ENCODE results near the gene ASIC3. TPM values are rescaled to one million over a fixed set of nuclear protein-coding genes. Genes with fewer than 3 reads are reported as not detected.

The ASIC3 gene
- total and polyA plus RNA-seq, 2 experiments from 2014 or later: 0.26 to 1.1 TPM

DNA sequence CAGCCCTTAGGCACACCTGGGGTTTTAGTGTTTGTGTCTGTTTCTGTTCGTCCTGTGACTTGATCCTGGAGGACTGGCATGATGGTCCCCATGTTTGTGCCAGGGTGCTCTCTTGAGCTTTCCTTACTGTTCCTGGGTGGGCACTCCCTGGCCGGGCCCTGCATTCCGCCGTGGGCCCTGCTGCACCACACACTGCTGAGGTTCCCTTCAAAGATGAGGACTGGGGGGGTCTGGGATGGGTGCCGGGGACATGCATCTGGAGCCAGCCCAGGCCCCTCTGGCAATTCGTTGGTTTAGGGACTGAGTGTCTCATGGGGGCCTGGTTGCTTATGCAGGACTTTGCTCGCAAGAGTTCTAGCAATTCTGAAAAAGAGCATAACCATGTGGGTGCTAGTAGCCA lies 42.7 kb downstream of the ASIC3 start:
- no peaks in the 10 kb centered on the region for H3K9me3 ChIP-seq (ENCODE audit: low read depth)
- no peak overlapping the region for H2AFZ ChIP-seq
- peaks cover 23% of the 10 kb centered on the region for H3K4me1 ChIP-seq (ENCODE audit: insufficient read depth)
- H3K27ac ChIP-seq: no peak overlapping the region
- 79 to 94% methylated on average over 7 of the region's 7 CpGs for WGBS, 2 experiments (ENCODE audit: low coverage in 1 of 2, low lambda C conversion rate in 2 of 2, missing lambda C conversion rate in 2 of 2)
- no peak overlapping the region for H3K4me2 ChIP-seq (ENCODE audit: unreplicated experiment)
- H3K4me3 ChIP-seq: no peak overlapping the region
- H3K27me3 ChIP-seq (replicated peaks; ENCODE audit: insufficient read depth): no peaks in the 10 kb centered on the region
- no peaks in the 10 kb centered on the region for H3K36me3 ChIP-seq (ENCODE audit: low read depth)
- H3K9ac ChIP-seq: no peak overlapping the region
- in situ Hi-C loops (cut with MboI): no loop called here
- peaks cover 7% of the 10 kb centered on the region for H4K20me1 ChIP-seq (ENCODE audit: insufficient read depth)
- H3K9me2 ChIP-seq (ENCODE audit: insufficient read depth): no peaks in the 10 kb centered on the region
- peaks cover 91% of the 10 kb centered on the region for H3K79me2 ChIP-seq (ENCODE audit: insufficient read depth)
- peaks cover 39% of the 10 kb centered on the region for H3F3A ChIP-seq (ENCODE audit: insufficient read depth)
- TF ChIP-seq EZH2phosphoT487 (IDR thresholded peaks at IDR 0.05; ENCODE audit: insufficient read depth, low read depth) (no peak), EZH2 (IDR thresholded peaks at IDR 0.05; ENCODE audit: insufficient read depth, poor library complexity, severe bottlenecking) (no peak)
- no peak for DNase-seq

GRCh38 chr7:151091431-151091830 lies 43.1 kb downstream of the ASIC3 start:
- Histone ChIP-seq H4K20me1 (ENCODE audit: insufficient read depth) (peaks cover 8% of the 10 kb centered on the region), H3K4me3 (no peak overlapping the region), H3K4me2 (ENCODE audit: unreplicated experiment) (no peak overlapping the region), H3K36me3 (ENCODE audit: low read depth) (no peaks in the 10 kb centered on the region), H3K9me2 (ENCODE audit: insufficient read depth) (no peaks in the 10 kb centered on the region), H3F3A (ENCODE audit: insufficient read depth) (peaks cover 40% of the 10 kb centered on the region), H3K27me3 (replicated peaks; ENCODE audit: insufficient read depth) (no peaks in the 10 kb centered on the region), H3K27ac (no peak overlapping the region), H2AFZ (no peak overlapping the region), H3K9ac (no peak overlapping the region), H3K9me3 (ENCODE audit: low read depth) (no peaks in the 10 kb centered on the region), H3K79me2 (ENCODE audit: insufficient read depth) (peaks cover 95% of the 10 kb centered on the region), H3K4me1 (ENCODE audit: insufficient read depth) (peaks cover 23% of the 10 kb centered on the region)
- WGBS, 2 experiments (ENCODE audit: low coverage in 1 of 2, low lambda C conversion rate in 2 of 2, missing lambda C conversion rate in 2 of 2): 57 to 61% methylated on average over 6 of the region's 6 CpGs
- DNase-seq: peak; percentile 42
- TF ChIP-seq EZH2phosphoT487 (IDR thresholded peaks at IDR 0.05; ENCODE audit: insufficient read depth, low read depth): no peak
- TF ChIP-seq EZH2 (IDR thresholded peaks at IDR 0.05; ENCODE audit: insufficient read depth, poor library complexity, severe bottlenecking): no peak
- in situ Hi-C loops (cut with MboI): no loop called here

- Histone ChIP-seq H3F3A (ENCODE audit: insufficient read depth) (peaks cover 40% of the 10 kb centered on the region), H3K27ac (no peak overlapping the region), H3K4me2 (ENCODE audit: unreplicated experiment) (no peak overlapping the region), H3K4me3 (no peak overlapping the region), H3K9ac (no peak overlapping the region), H3K9me3 (ENCODE audit: low read depth) (no peaks in the 10 kb centered on the region), H4K20me1 (ENCODE audit: insufficient read depth) (peaks cover 8% of the 10 kb centered on the region), H3K4me1 (ENCODE audit: insufficient read depth) (peaks cover 23% of the 10 kb centered on the region), H2AFZ (no peak overlapping the region), H3K79me2 (ENCODE audit: insufficient read depth) (peaks cover 99% of the 10 kb centered on the region), H3K9me2 (ENCODE audit: insufficient read depth) (no peaks in the 10 kb centered on the region), H3K27me3 (replicated peaks; ENCODE audit: insufficient read depth) (no peaks in the 10 kb centered on the region), H3K36me3 (ENCODE audit: low read depth) (no peaks in the 10 kb centered on the region)
- 94 to 95% methylated on average over 14 of the region's 14 CpGs for WGBS, 2 experiments (ENCODE audit: low coverage in 1 of 2, low lambda C conversion rate in 2 of 2, missing lambda C conversion rate in 2 of 2)
- DNase-seq: no peak
- TF ChIP-seq EZH2 (IDR thresholded peaks at IDR 0.05; ENCODE audit: insufficient read depth, poor library complexity, severe bottlenecking): no peak
- TF ChIP-seq EZH2phosphoT487 (IDR thresholded peaks at IDR 0.05; ENCODE audit: insufficient read depth, low read depth): no peak
- in situ Hi-C loops (cut with MboI): no loop called here
These were observed 43.7 kb downstream of the ASIC3 start for GRCh38 chr7:151091988-151092387.

GRCh38 chr7:151093748-151094147 lies 45.4 kb downstream of the ASIC3 start:
- H3K79me2 ChIP-seq (ENCODE audit: insufficient read depth): peaks cover 100% of the 10 kb centered on the region
- no peak overlapping the region for H3K27ac ChIP-seq
- H3K4me2 ChIP-seq (ENCODE audit: unreplicated experiment): no peak overlapping the region
- peaks cover 31% of the 10 kb centered on the region for H3F3A ChIP-seq (ENCODE audit: insufficient read depth)
- no peak for TF ChIP-seq EZH2 (IDR thresholded peaks at IDR 0.05; ENCODE audit: insufficient read depth, poor library complexity, severe bottlenecking)
- TF ChIP-seq EZH2phosphoT487 (IDR thresholded peaks at IDR 0.05; ENCODE audit: insufficient read depth, low read depth): no peak
- no peaks in the 10 kb centered on the region for H3K27me3 ChIP-seq (replicated peaks; ENCODE audit: insufficient read depth)
- H3K4me1 ChIP-seq (ENCODE audit: insufficient read depth): peaks cover 12% of the 10 kb centered on the region
- H3K4me3 ChIP-seq: no peak overlapping the region
- no peaks in the 10 kb centered on the region for H3K9me2 ChIP-seq (ENCODE audit: insufficient read depth)
- DNase-seq: no peak
- H3K9ac ChIP-seq: no peak overlapping the region
- peaks cover 11% of the 10 kb centered on the region for H4K20me1 ChIP-seq (ENCODE audit: insufficient read depth)
- no peaks in the 10 kb centered on the region for H3K36me3 ChIP-seq (ENCODE audit: low read depth)
- in situ Hi-C loops (cut with MboI): no loop called here
- H2AFZ ChIP-seq: no peak overlapping the region
- WGBS, 2 experiments (ENCODE audit: low coverage in 1 of 2, low lambda C conversion rate in 2 of 2, missing lambda C conversion rate in 2 of 2): 85 to 88% methylated on average over 6 of the region's 6 CpGs
- no peaks in the 10 kb centered on the region for H3K9me3 ChIP-seq (ENCODE audit: low read depth)

- H3K4me1 ChIP-seq (ENCODE audit: insufficient read depth): peaks cover 3% of the 10 kb centered on the region
- DNase-seq: peak; percentile 68
- H3K27ac ChIP-seq: peak overlapping the region; percentile 57
- peaks cover 22% of the 10 kb centered on the region for H3F3A ChIP-seq (ENCODE audit: insufficient read depth)
- H3K36me3 ChIP-seq (ENCODE audit: low read depth): no peaks in the 10 kb centered on the region
- no peak overlapping the region for H3K4me2 ChIP-seq (ENCODE audit: unreplicated experiment)
- H3K9me3 ChIP-seq (ENCODE audit: low read depth): no peaks in the 10 kb centered on the region
- no peaks in the 10 kb centered on the region for H3K9me2 ChIP-seq (ENCODE audit: insufficient read depth)
- no peak overlapping the region for H2AFZ ChIP-seq
- H3K4me3 ChIP-seq: no peak overlapping the region
- no peak overlapping the region for H3K9ac ChIP-seq
- peaks cover 15% of the 10 kb centered on the region for H4K20me1 ChIP-seq (ENCODE audit: insufficient read depth)
- no peaks in the 10 kb centered on the region for H3K27me3 ChIP-seq (replicated peaks; ENCODE audit: insufficient read depth)
- no peak for TF ChIP-seq EZH2 (IDR thresholded peaks at IDR 0.05; ENCODE audit: insufficient read depth, poor library complexity, severe bottlenecking)
- no peak for TF ChIP-seq EZH2phosphoT487 (IDR thresholded peaks at IDR 0.05; ENCODE audit: insufficient read depth, low read depth)
- in situ Hi-C loops (cut with MboI): no loop called here
- peaks cover 100% of the 10 kb centered on the region for H3K79me2 ChIP-seq (ENCODE audit: insufficient read depth)
- 76 to 80% methylated on average over 5 of the region's 5 CpGs for WGBS, 2 experiments (ENCODE audit: low coverage in 1 of 2, low lambda C conversion rate in 2 of 2, missing lambda C conversion rate in 2 of 2)
These were observed 46.3 kb downstream of the ASIC3 start for GRCh38 chr7:151094675-151095074.

Data from GM23248 (cell line).